GM23338 (cell line): Measurements from ENCODE around the gene PCNX1. TPM values are rescaled to one million over a fixed set of nuclear protein-coding genes. Genes with fewer than 3 reads are reported as not detected.

Experiments
- ATAC-seq: fragments of 200-7000 bp; cut with Tn5 transposase; 3 replicates; pipeline ENCODE4 v1.9.1; 2020
- DNase-seq: peaks from one replicate; pipeline ENCODE4 v3.0.0-alpha.2; 2015; ENCODE audit warnings: low spot score
- H2AFZ ChIP-seq: fragments of 200-600 bp; sonication (generic); 2 replicates; pipeline ENCODE4 v1.8.0; 2016; ENCODE audit warnings: antibody characterized with exemption, mild to moderate bottlenecking, moderate library complexity
- H3F3A ChIP-seq: fragments of 200-600 bp; sonication (generic); replicated peaks from 2 replicates; pipeline ENCODE4 v1.8.0; 2017; ENCODE audit warnings: antibody characterized with exemption, mixed run types, low read depth
- H3K27ac ChIP-seq: fragments of 200-600 bp; sonication (generic); 2 replicates; pipeline ENCODE4 v1.6.1; 2016; ENCODE audit warnings: low read depth
- H3K27me3 ChIP-seq: fragments of 200-600 bp; sonication (generic); 2 replicates; pipeline ENCODE4 v1.8.0; 2016; ENCODE audit warnings: mild to moderate bottlenecking, mixed run types, moderate library complexity; ENCODE audit not compliant: insufficient read depth
- H3K36me3 ChIP-seq: fragments of 200-600 bp; sonication (generic); 2 replicates; pipeline ENCODE4 v1.8.0; 2016; ENCODE audit warnings: mild to moderate bottlenecking; ENCODE audit not compliant: insufficient read depth
- H3K4me1 ChIP-seq: fragments of 200-600 bp; sonication (generic); 2 replicates; pipeline ENCODE4 v1.8.0; 2016; ENCODE audit warnings: mild to moderate bottlenecking, moderate library complexity; ENCODE audit not compliant: insufficient read depth
- H3K4me2 ChIP-seq: fragments of 200-600 bp; sonication (generic); 2 replicates; pipeline ENCODE4 v1.7.1; 2017; ENCODE audit warnings: mixed run types
- H3K4me3 ChIP-seq: fragments of 200-600 bp; sonication (generic); 2 replicates; pipeline ENCODE4 v1.6.1; 2016; ENCODE audit warnings: mixed run types
- H3K79me2 ChIP-seq: fragments of 200-600 bp; sonication (generic); replicated peaks from 2 replicates; pipeline ENCODE4 v1.8.0; 2017; ENCODE audit warnings: mild to moderate bottlenecking; ENCODE audit not compliant: insufficient read depth
- H3K9me2 ChIP-seq: fragments of 200-600 bp; sonication (generic); 2 replicates; pipeline ENCODE4 v1.8.0; 2017; ENCODE audit not compliant: insufficient read depth
- H4K20me1 ChIP-seq: fragments of 200-600 bp; sonication (generic); replicated peaks from 2 replicates; pipeline ENCODE4 v1.8.0; 2017; ENCODE audit warnings: mild to moderate bottlenecking; ENCODE audit not compliant: insufficient read depth
- H3K27ac Mint-ChIP-seq: 2 replicates; pipeline ENCODE4 v1.8.0; 2020; ENCODE audit warnings: inconsistent platforms, mild to moderate bottlenecking, moderate library complexity, mixed read lengths
- H3K27me3 Mint-ChIP-seq: 3 replicates; pipeline ENCODE4 v1.8.0; 2022; ENCODE audit warnings: low read depth, mild to moderate bottlenecking, moderate library complexity, mixed read lengths, inconsistent platforms; ENCODE audit not compliant: insufficient read depth, poor library complexity
- H3K36me3 Mint-ChIP-seq: 3 replicates; pipeline ENCODE4 v1.8.0; 2021; ENCODE audit warnings: low read depth, mild to moderate bottlenecking, inconsistent platforms, moderate library complexity, mixed read lengths
- H3K4me1 Mint-ChIP-seq: 3 replicates; pipeline ENCODE4 v1.8.0; 2020; ENCODE audit warnings: mild to moderate bottlenecking, inconsistent platforms, mixed read lengths
- H3K4me3 Mint-ChIP-seq: 3 replicates; pipeline ENCODE4 v1.8.0; 2021; ENCODE audit warnings: moderate library complexity, mild to moderate bottlenecking, inconsistent platforms, mixed read lengths
- H3K9me3 Mint-ChIP-seq: 3 replicates; pipeline ENCODE4 v1.8.0; 2020; ENCODE audit warnings: moderate library complexity, mild to moderate bottlenecking, inconsistent platforms, mixed read lengths
- CREB1 ChIP-seq: fragments of 250-450 bp; sonication (Bioruptor Pico); IDR thresholded peaks from 2 replicates; pipeline ENCODE4 v1.5.0; 2020; ENCODE audit warnings: low read depth, mild to moderate bottlenecking, moderate library complexity
- ETS1 ChIP-seq: IDR thresholded peaks from 2 replicates; pipeline ENCODE4 v1.6.1; 2016; ENCODE audit warnings: antibody characterized with exemption
- EZH2 ChIP-seq: fragments of 200-600 bp; sonication (generic); IDR thresholded peaks from one replicate; pipeline ENCODE4 v1.8.0; 2017; ENCODE audit warnings: antibody characterized with exemption, mild to moderate bottlenecking, low read depth; ENCODE audit not compliant: unreplicated experiment
- EZH2phosphoT487 ChIP-seq: fragments of 200-600 bp; sonication (generic); IDR thresholded peaks from one replicate; pipeline ENCODE4 v1.8.1; 2018; ENCODE audit warnings: antibody characterized with exemption; ENCODE audit not compliant: unreplicated experiment
- JUNB ChIP-seq: IDR thresholded peaks from one replicate; pipeline ENCODE4 v1.6.1; 2016; ENCODE audit warnings: antibody characterized with exemption; ENCODE audit not compliant: unreplicated experiment
- NANOG ChIP-seq: IDR thresholded peaks from 2 replicates; pipeline ENCODE4 v1.6.1; 2016; ENCODE audit warnings: antibody characterized with exemption, borderline replicate concordance
- POLR2AphosphoS5 ChIP-seq: IDR thresholded peaks from 2 replicates; pipeline ENCODE4 v1.6.1; 2016; ENCODE audit warnings: antibody characterized with exemption, low read depth
- REST ChIP-seq: IDR thresholded peaks from one replicate; pipeline ENCODE4 v1.6.1; 2018; ENCODE audit warnings: antibody characterized with exemption; ENCODE audit not compliant: unreplicated experiment
- STAT1 ChIP-seq: IDR thresholded peaks from one replicate; pipeline ENCODE4 v1.6.1; 2016; ENCODE audit warnings: antibody characterized with exemption; ENCODE audit not compliant: unreplicated experiment
- ZNF331 ChIP-seq: fragments of 250-450 bp; sonication (Bioruptor Pico); IDR thresholded peaks from 2 replicates; pipeline ENCODE4 v1.5.0; 2020; ENCODE audit warnings: low read depth, mild to moderate bottlenecking, moderate library complexity
- ZNF462 ChIP-seq: fragments of 250-450 bp; sonication (Bioruptor Pico); IDR thresholded peaks from 2 replicates; pipeline ENCODE4 v1.5.0; 2020; ENCODE audit warnings: mild to moderate bottlenecking, moderate library complexity
- polyA plus RNA-seq: library from polyadenylated mRNA; unstranded; fragments of >200 nt; fragmentation: Nextera tagmentation; extraction: Ambion mirVana; gene quantifications from 2 replicates; pipeline ENCODE4 v1.2.1, GENCODE V29; 2016
- total RNA-seq: library from RNA; depleted of rRNA; stranded (reverse); fragments of >200 nt; shearing (Covaris generic); gene quantifications from 2 replicates; pipeline ENCODE4 v1.2.3, GENCODE V29; 2014
- TF ChIP-seq, protein P1 (sequence below), 2 experiments: fragments of 200-600 bp in 1 of 2; sonication (generic) in 1 of 2; conservative IDR thresholded peaks; 2 replicates each; pipeline versions ENCODE4 v1.5.1 to v1.6.1; 2016 to 2017; ENCODE audit warnings: antibody characterized with exemption in 2 of 2, low read depth in 2 of 2, mild to moderate bottlenecking in 2 of 2, moderate library complexity in 1 of 2

PCNX1 gene
- total and polyA plus RNA-seq, 2 experiments from 2014 or later = 19.4 to 53.1 TPM

DNA sequence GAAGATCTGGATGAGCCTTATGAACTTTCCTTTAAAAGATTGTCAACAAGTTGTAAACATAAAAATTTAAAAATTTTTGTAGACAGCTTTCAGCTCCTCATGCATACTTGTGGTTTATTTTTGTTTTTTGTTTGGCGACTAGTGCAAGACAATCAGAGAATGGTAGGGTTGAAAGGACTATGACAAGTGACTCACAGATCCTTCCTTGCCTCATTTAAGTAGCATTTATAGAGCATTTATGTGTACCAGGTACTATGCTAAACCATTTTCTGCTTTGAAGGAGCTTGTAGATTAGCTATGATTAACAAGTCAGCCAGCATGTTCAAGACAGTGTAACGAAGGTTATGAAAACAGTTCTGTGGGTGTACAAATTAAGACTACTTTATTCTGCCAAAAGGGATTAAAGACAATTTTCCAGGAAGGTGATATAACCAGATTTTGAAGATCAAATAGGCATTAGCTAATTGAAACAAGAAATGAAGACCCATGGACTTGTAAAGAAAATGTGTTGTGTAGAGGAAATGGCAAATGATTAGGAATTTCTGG, 122.0 kb downstream of the PCNX1 start:
- Mint-ChIP-seq H3K9me3 (no peaks in the 10 kb centered on the region), H3K4me3 (no peak overlapping the region), H3K36me3 (peaks cover 15% of the 10 kb centered on the region), H3K27me3 (no peaks in the 10 kb centered on the region), H3K27ac (no peak overlapping the region), H3K4me1 (no peaks in the 10 kb centered on the region)
- Histone ChIP-seq H4K20me1 (no peaks in the 10 kb centered on the region; the same call in 1 of the 2 replicates), H3K9me2 (no peaks in the 10 kb centered on the region), H3K4me1 (no peaks in the 10 kb centered on the region), H3K79me2 (no peaks in the 10 kb centered on the region), H3K27ac (no peak overlapping the region), H2AFZ (no peak overlapping the region), H3F3A (no peaks in the 10 kb centered on the region), H3K27me3 (no peaks in the 10 kb centered on the region), H3K4me3 (no peak overlapping the region), H3K4me2 (no peak overlapping the region), H3K36me3 (peaks cover 6% of the 10 kb centered on the region; the same call in 1 of the 2 replicates)
- DNase-seq (no peak), ATAC-seq (no peak)
- TF ChIP-seq POLR2AphosphoS5 = no peak
- no peak for TF ChIP-seq JUNB
- no peak for TF ChIP-seq EZH2phosphoT487
- no peak for TF ChIP-seq ZNF462 (CRISPR knock-in tag)
- TF ChIP-seq NANOG = no peak
- no peak for TF ChIP-seq CREB1 (CRISPR knock-in tag)
- TF ChIP-seq, protein P1, sequence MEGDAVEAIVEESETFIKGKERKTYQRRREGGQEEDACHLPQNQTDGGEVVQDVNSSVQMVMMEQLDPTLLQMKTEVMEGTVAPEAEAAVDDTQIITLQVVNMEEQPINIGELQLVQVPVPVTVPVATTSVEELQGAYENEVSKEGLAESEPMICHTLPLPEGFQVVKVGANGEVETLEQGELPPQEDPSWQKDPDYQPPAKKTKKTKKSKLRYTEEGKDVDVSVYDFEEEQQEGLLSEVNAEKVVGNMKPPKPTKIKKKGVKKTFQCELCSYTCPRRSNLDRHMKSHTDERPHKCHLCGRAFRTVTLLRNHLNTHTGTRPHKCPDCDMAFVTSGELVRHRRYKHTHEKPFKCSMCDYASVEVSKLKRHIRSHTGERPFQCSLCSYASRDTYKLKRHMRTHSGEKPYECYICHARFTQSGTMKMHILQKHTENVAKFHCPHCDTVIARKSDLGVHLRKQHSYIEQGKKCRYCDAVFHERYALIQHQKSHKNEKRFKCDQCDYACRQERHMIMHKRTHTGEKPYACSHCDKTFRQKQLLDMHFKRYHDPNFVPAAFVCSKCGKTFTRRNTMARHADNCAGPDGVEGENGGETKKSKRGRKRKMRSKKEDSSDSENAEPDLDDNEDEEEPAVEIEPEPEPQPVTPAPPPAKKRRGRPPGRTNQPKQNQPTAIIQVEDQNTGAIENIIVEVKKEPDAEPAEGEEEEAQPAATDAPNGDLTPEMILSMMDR (conservative IDR thresholded peaks at IDR 0.05; ENCODE audit: low read depth in 2 of 2) = no peak
- TF ChIP-seq EZH2 = no peak
- TF ChIP-seq ZNF331 (CRISPR knock-in tag) = no peak
- TF ChIP-seq ETS1 = no peak
- TF ChIP-seq REST = no peak
- TF ChIP-seq STAT1 = no peak
